HG03196 (cell line): ENCODE measurements around the gene TAX1BP3.

Experiments
- ATAC-seq: cut with Tn5 transposase; IDR thresholded peaks from one replicate; pipeline ENCODE4 v1.9.1; 2021; ENCODE audit not compliant: unreplicated experiment

The TAX1BP3 gene

GRCh38 chr17:3659541-3660111 lies 8.8 kb downstream of the TAX1BP3 start:
- no peak for ATAC-seq

GRCh38 chr17:3658784-3659449 lies 9.5 kb downstream of the TAX1BP3 start:
- no peak for ATAC-seq

DNA sequence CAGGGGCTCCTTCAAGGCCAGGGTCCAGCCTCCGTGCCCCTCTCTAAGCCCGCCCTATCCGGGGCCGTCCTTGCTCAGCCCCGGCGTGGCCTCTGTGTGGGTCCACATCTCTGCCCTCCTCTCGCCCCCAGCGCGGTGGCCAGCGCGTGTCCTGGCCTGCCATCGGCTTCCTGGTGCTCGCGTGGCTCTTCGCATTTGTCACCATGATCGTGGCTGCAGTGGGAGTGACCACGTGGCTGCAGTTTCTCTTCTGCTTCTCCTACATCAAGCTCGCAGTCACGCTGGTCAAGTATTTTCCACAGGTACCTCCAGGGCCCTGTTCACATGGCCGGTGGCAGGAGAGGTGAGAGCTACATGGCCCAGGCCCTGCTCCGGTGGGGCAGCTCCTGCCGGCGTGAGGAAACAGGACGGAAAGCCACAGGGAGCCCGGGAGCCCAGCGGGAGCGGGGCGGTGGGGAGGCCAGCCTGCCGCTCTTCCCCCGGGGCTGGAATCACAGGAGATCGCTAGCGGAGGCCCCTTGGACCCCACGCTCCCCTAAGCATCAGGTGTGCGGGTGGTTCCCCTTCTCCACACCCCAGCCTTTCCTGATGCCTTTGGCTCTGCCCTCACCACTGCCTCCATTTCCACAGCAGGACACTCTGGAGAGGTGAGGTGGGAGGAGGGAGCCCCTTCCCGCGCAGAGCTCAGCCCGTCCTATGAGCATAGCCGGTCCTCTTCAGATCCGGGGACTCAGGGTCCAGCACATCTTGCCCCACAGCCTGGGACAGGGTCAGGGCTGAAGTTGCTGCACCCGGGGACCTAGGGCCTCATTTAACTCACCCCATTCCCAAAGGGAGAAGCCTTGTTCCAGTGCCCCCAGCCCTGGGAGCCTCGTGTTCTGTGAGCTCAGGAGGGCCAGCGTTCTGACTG lies 10.2 kb downstream of the TAX1BP3 start:
- no peak for ATAC-seq

- no peak for ATAC-seq
Measured at GRCh38 chr17:3657588-3657869, 10.8 kb downstream of the TAX1BP3 start.

DNA sequence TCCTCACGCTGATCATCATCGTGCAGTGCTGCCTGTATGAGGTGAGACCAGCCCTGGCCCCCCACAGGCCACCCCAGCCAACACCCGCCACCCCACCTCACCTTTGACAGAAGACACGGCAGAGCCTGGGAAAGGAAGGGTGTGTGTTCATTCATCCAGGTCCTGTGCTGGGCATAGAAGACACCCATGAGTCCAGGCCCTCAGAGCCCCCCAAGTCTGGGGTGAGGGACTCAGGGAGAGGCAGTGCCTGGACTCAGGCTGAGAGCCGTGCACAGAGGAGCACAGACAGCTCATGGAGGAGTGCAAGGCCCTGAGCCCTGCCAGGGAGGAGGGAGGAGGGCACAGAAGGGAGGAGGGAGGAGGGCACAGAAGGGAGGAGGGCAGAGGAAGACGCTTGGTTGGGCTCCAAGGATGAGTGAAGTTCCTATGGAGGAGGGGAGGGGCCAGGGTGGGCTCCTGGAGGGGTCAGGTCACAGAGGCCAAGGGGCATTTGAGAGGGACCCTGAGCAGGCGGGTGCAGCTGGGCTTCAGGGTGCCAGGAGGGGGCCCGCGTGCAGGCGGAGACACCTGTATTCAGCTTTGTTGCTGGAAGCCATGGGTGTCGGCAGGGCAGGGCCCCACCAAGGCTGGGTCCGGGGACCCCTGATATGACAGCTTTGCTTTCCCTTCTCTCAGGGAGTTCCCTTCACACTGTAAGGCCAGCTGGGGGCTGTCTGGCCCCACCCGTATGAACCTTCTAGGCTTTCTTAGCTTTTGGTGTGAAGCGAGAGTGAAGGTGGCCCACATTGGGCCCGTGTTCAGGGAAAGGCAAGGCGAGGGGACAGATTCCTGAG lies 11.4 kb downstream of the TAX1BP3 start:
- no peak for ATAC-seq

GRCh38 chr17:3656353-3656752 lies 12.0 kb downstream of the TAX1BP3 start:
- no peak for ATAC-seq

DNA sequence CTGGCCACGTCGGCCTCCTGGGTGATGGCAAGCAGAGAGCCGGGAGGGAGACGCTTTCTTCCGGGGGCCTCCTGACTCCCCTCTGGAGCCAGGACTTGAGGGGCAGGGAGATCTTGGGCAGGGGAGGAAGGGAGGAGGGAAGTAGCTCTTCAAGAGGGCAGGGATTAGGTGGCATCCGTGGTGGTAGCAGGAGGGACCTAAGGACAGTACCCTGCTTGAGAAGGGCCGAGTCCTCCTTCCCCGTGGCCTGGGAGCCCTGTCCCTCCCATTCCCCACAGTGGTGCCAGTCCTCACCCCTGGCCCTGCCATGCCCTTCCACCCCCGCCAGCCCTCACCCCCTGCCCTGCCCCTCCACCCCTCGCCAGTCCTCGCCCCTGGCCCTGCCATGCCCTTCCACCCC lies 12.6 kb downstream of the TAX1BP3 start:
- no peak for ATAC-seq

- no peak for ATAC-seq
Measured at GRCh38 chr17:3647769-3648555, 20.4 kb downstream of the TAX1BP3 start.

DNA sequence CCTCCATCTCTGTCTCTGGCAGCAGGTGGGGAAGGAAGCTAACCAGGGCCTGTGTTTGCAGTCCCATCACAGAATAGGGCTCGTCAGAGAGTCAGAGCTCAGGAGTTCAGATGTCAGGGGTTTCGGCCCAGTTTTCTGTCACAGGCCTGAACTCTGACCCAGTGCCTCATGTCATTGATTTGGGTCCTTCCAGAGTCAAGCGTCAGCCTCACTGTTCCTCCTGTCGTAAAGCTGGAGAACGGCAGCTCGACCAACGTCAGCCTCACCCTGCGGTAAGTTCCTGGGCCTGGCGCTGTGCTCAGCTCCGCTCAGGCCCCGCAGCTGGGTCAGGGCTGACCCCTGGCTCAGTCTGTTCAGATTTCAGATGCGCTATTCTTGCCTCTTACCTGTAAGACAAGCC lies 21.1 kb downstream of the TAX1BP3 start:
- no peak for ATAC-seq

DNA sequence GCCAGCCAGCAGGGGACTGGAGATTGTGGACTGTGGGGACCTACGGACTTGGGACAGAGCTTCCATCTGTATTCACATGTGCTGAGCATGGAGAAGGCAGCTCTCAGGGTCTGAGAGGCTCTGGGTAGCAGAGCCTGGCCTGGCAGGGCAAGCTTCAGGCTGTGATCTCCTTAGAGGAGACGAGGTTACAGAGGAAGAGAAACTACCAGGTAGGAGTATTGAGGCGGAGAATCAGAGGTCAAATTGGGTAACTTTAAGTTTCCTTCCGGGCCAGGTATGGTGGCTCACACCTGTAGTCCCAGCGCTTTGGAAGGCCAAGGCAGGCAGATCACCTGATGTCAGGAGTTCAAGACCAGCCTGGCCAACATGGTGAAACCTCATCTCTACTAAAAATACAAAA lies 23.1 kb downstream of the TAX1BP3 start:
- no peak for ATAC-seq

DNA sequence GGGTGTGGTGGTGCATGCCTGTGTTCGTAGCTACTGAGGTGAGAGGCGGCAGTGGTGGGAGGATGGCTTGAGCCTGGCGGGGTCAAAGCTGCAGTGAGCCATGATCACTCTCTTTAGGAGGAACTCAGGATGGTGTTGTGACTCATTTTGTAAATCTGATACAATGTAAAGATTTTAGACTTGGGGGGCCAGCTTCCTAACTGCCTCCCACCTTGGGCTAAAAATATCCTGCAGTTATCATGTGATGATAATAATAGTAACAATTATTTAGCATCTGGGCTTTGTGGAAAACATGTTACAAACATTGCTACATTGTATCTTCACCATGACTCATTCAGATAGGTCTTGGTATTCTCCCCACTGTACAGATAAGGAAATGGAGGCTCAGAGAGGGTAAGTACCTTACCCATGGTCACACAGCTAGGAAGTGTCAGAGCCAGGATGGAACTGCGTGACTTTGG lies 24.5 kb downstream of the TAX1BP3 start:
- no peak for ATAC-seq

DNA sequence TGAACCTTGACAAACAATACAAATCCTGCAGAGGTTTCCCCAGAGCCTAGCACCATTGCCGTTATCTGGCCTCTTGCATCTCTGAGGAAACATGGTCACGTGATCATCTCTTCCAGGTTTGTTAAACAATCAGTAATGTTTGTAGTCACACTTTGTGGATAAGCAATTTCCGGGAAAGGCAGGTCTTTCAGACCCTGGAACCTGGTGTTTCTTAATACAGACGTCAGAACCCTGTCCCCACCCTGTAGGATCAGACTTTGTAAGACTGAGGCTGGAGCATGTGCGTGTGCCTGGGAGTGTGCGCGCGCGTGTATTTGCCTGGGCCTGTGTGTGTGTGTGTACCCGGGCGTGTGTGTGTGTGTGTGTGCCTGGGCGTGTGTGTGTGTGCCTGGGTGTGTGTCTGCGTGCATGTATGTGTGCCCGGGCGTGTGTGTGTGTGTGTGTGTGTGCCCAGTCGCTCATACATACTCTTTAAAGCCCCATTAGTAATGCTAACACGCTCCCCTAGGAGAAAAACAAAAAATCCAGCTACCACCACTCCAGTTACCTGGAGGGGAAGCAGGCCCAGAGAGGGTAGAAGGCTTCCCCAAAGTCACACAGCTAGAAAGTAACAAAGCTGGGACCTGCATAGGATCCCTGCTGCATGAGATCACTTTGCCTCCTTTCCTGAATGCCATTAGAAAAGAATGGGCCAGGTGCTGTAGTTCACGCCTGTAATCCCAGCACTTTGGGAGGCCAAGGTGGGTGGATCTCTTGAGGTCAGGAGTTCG lies 26.5 kb downstream of the TAX1BP3 start:
- no peak for ATAC-seq

GRCh38 chr17:3641014-3641413 lies 27.4 kb downstream of the TAX1BP3 start:
- no peak for ATAC-seq

DNA sequence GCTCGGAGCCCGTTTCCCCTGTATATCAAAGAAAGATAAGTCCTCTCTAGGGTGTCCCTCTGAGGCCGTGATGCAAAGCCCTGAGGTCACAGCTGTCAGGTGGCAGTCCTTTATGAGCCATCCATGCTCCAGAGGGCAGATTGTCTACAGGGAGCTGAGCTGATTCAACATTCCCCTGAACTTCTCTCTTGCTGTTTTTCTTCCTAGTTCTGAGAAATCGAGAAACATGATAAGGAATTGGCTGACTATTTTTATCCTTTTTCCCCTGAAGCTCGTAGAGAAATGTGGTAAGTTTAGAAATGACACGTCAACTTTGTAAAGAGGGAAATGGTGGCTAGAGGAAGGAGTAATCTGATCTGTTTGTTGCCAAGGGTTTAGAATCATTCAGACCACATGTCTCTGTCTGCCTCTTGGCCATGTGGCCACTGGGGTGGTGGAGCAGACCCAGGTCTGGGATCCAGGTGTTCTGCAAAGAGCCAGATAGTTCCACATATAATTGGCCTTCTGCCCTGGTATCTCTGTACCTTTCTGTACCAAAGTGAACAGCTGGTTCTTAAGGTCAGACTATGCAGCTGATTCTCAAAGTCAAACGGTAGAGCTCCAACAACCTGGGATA lies 28.3 kb downstream of the TAX1BP3 start:
- no peak for ATAC-seq

GRCh38 chr17:3636908-3637373 lies 31.4 kb downstream of the TAX1BP3 start:
- ATAC-seq, result no peak

- peak; percentile 88 for ATAC-seq
Measured at GRCh38 chr17:3636154-3636907, 32.0 kb downstream of the TAX1BP3 start, which contains the start of the genes CTNS and SHPK. TSS of gene CTNS (plus strand) at chr17:3636760. CDS start at chr17:3640207, 3,447 bp downstream. TSS of gene SHPK (minus strand) at chr17:3636250. CDS start at chr17:3636219, 31 bp downstream.

DNA sequence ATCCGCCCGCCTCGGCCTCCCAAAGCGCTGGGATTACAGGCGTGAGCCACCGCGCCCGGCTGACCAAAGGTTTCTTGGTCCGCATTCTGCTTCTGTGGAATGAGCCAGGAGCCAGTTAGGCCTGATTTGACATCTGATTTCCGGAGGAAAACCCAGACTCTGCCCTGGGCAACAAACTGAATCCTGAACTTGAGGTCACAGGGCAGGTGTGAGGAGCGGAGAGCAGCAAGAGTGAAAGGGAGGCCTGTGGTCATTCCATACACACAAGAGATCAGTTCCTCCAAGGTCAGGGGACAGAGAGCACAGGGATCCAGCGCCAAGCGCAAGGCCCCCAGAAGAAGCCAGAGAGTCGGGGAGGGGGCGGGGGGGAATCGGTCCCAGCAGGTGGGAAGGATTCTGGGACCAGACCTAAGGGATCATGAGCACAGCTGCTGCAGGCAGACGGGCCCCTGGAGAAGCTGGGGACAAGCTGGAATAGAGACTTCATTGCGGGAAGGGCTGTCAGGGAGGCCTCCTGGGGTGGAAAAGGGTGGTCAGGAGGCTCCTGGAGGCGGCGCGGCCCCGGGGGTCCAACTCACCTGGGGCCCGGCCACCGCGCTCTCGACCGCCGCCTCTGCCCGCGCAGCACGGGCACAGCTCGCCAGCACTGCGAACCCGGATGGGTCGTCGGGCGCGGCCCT lies 32.8 kb downstream of the TAX1BP3 start:
- no peak for ATAC-seq

GRCh38 chr17:3632287-3632686 lies 36.1 kb downstream of the TAX1BP3 start:
- no peak for ATAC-seq
